Body of pancreas (tissue), 4 donors: Measurements from ENCODE around the gene PEAK1.

Source experiments
- POLR2A ChIP-seq, 3 donors: fragments of 450-650 bp; IDR thresholded peaks; one replicate each; pipeline ENCODE4 v1.6.1; 2016; ENCODE audit warnings: antibody characterized with exemption in 3 of 3, mild to moderate bottlenecking in 2 of 3
- TF ChIP-seq, protein P1 (sequence below), 7 experiments: fragments of 450-650 bp in 4 of 7; fragments of 200-600 bp in 3 of 7; sonication (generic) in 3 of 7; IDR thresholded peaks; one replicate each; pipeline ENCODE4 v1.5.1; 2016 to 2019; ENCODE audit warnings: antibody characterized with exemption in 7 of 7

- no peak for TF ChIP-seq POLR2A (IDR thresholded peaks at IDR 0.05)
- TF ChIP-seq, protein P1, sequence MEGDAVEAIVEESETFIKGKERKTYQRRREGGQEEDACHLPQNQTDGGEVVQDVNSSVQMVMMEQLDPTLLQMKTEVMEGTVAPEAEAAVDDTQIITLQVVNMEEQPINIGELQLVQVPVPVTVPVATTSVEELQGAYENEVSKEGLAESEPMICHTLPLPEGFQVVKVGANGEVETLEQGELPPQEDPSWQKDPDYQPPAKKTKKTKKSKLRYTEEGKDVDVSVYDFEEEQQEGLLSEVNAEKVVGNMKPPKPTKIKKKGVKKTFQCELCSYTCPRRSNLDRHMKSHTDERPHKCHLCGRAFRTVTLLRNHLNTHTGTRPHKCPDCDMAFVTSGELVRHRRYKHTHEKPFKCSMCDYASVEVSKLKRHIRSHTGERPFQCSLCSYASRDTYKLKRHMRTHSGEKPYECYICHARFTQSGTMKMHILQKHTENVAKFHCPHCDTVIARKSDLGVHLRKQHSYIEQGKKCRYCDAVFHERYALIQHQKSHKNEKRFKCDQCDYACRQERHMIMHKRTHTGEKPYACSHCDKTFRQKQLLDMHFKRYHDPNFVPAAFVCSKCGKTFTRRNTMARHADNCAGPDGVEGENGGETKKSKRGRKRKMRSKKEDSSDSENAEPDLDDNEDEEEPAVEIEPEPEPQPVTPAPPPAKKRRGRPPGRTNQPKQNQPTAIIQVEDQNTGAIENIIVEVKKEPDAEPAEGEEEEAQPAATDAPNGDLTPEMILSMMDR (IDR thresholded peaks at IDR 0.05), result no peak
Measured at GRCh38 chr15:77393471-77393840, 26.4 kb downstream of the PEAK1 start.
